ENCODE data around the gene SNTN. TPM values are rescaled to one million over a fixed set of nuclear protein-coding genes. Genes with fewer than 3 reads are reported as not detected.

Gene SNTN
- total and polyA plus RNA-seq, 2 of the 13 experiments (the other 11 are each of a cell fraction or from before 2014, with no cell fraction given), result not detected

- no peak for TF ChIP-seq MZF1 (CRISPR knock-in tag; IDR thresholded peaks at IDR 0.05; ENCODE audit: borderline replicate concordance)
- no peak for TF ChIP-seq JUN (CRISPR knock-in tag; IDR thresholded peaks at IDR 0.05)
- no peak for TF ChIP-seq HOXA5 (CRISPR knock-in tag; IDR thresholded peaks at IDR 0.05)
- TF ChIP-seq ZNF577 (CRISPR knock-in tag; IDR thresholded peaks at IDR 0.05; ENCODE audit: borderline replicate concordance, low read depth), result no peak
- TF ChIP-seq CREM (IDR thresholded peaks at IDR 0.05), result no peak
- TF ChIP-seq CREM (CRISPR knock-in tag; IDR thresholded peaks at IDR 0.05), result no peak
- TF ChIP-seq ZNF788 (CRISPR knock-in tag; IDR thresholded peaks at IDR 0.05; ENCODE audit: borderline replicate concordance), result no peak
- no peak for TF ChIP-seq XRCC5 (optimal IDR thresholded peaks at IDR 0.05; ENCODE audit: low read length)
- TF ChIP-seq HMG20A (CRISPR knock-in tag; IDR thresholded peaks at IDR 0.05; ENCODE audit: borderline replicate concordance), result no peak
- TF ChIP-seq ZBTB42 (CRISPR knock-in tag; IDR thresholded peaks at IDR 0.05), result no peak
Measured at GRCh38 chr3:63635186-63635585, 17.3 kb upstream of the SNTN start (continued).

- no peak overlapping the region for H3K9ac ChIP-seq (ENCODE audit: insufficient read depth, low read depth, low read length)
- no peak overlapping the region for H3K4me3 ChIP-seq (replicated peaks in 1 of 3; ENCODE audit: insufficient read depth in 1 of 3, low read depth in 2 of 3, low read length in 3 of 3)
- TF ChIP-seq ZSCAN12 (CRISPR knock-in tag; IDR thresholded peaks at IDR 0.05) (no peak), CSRNP1 (CRISPR knock-in tag; IDR thresholded peaks at IDR 0.05) (no peak), STAT6 (CRISPR knock-in tag; IDR thresholded peaks at IDR 0.05; ENCODE audit: borderline replicate concordance) (no peak), ZNF710 (CRISPR knock-in tag; IDR thresholded peaks at IDR 0.05; ENCODE audit: borderline replicate concordance) (no peak), SAFB2 (CRISPR knock-in tag; IDR thresholded peaks at IDR 0.05; ENCODE audit: borderline replicate concordance, low read depth) (no peak), ARID2 (CRISPR knock-in tag; IDR thresholded peaks at IDR 0.05; ENCODE audit: borderline replicate concordance) (no peak), FIP1L1 (IDR thresholded peaks at IDR 0.05; ENCODE audit: borderline replicate concordance, insufficient read depth, low read depth, low read length) (no peak)
- no peaks in the 10 kb centered on the region for H3K9me3 ChIP-seq (ENCODE audit: low read length)
- no peak for FAIRE-seq
- H4K20me1 ChIP-seq (ENCODE audit: insufficient read depth, low read length), result no peaks in the 10 kb centered on the region
- no TSS peak for BruUV-seq (replicated peaks)
- no peak for DNase-seq (ENCODE audit: low spot score)
- no peaks in the 10 kb centered on the region for H3K4me1 ChIP-seq (ENCODE audit: insufficient read depth, low read length)
- ChIA-PET POLR2A (no interaction called here), CTCF (ENCODE audit: low intra/inter-chr PET ratio, low total read pairs) (no interaction called here)
- no peak overlapping the region for H3K27ac ChIP-seq (ENCODE audit: extremely low read length, insufficient read depth, low read length)
- H3K27me3 ChIP-seq (ENCODE audit: control insufficient read depth in 1 of 2, insufficient read depth in 2 of 2, low read length in 2 of 2), result peaks cover 0 to 6% of the 10 kb centered on the region in 2 experiments; a peak in 2 of 5 replicates
- no peaks in the 10 kb centered on the region for H3K79me2 ChIP-seq (ENCODE audit: insufficient read depth, low read length)
- in situ Hi-C loops (cut with HindIII; ENCODE audit: extremely low pct_ligation_motif_present, low pct_unique_long_range_greater_than_20kb), result no loop called here
- 22% methylated on average over 2 of the region's 2 CpGs for WGBS (ENCODE audit: low lambda C conversion rate)
- no peak overlapping the region for H2AFZ ChIP-seq (ENCODE audit: low read length)
- H3K36me3 ChIP-seq (replicated peaks in 1 of 2; ENCODE audit: control insufficient read depth in 1 of 2, insufficient read depth in 2 of 2, low read length in 2 of 2), result no peaks in the 10 kb centered on the region
- no peak for ATAC-seq
- intact Hi-C loops (cut with micrococcal nuclease; ENCODE audit: unreplicated experiment), result no loop called here
- H3K4me2 ChIP-seq (ENCODE audit: low read depth, low read length), result no peak overlapping the region
Measured at GRCh38 chr3:63639806-63640205, 12.7 kb upstream of the SNTN start.

Data from HepG2 (cell line).